Stimulated activated CD4-positive, alpha-beta T cell treated with anti-CD3 and anti-CD28 coated beads, Interleukin-4, amount 100 ng/mL, for 1 hour (primary cell): ENCODE data around the gene KRTAP2-3.

Source experiments
- DNase-seq: peaks from one replicate; pipeline ENCODE4 v3.0.0-alpha.2; 2020

KRTAP2-3 gene

DNA sequence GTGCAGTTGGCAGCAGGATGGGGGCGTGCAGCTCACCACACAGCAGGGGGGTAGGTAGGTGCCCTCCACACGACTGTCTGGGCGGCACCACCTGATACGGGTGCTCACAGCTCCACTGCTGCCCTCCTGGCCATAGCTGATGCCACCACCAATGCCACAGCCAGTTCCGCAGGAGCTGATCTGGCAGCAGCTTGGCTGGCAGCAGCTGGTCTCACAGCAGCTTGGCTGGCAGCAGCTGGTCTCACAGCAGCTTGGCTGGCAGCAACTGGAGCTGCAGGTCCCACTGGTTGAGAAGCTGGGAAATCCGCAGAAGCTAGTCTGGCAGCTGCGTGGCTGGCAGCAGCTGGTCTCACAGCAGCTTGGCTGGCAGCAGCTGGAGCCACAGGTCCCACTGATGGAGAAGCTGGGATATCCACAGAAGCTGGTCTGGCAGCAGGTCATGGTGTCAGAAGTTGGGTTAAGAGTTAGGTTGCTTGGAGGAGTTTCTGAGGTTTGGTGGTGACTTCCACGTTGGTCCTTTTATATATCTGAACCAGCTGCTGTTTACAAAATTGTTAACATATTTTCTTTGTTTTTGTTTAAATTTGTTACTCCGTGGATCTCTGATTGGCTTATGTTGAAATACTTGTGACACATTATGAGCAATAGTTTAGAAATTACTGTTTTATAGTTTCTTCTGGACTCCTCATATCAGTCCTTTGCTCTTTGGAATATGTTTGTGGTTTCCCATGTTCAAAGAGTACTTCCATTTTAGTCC is 33.0 kb downstream of the KRTAP2-3 start, which contains the start of gene KRTAP1-5:
KRTAP1-5 (minus strand) TSS at position 494 of the 757 bp plus-strand sequence; CDS start at position 441, 53 bp downstream.
- DNase-seq: no peak

DNA sequence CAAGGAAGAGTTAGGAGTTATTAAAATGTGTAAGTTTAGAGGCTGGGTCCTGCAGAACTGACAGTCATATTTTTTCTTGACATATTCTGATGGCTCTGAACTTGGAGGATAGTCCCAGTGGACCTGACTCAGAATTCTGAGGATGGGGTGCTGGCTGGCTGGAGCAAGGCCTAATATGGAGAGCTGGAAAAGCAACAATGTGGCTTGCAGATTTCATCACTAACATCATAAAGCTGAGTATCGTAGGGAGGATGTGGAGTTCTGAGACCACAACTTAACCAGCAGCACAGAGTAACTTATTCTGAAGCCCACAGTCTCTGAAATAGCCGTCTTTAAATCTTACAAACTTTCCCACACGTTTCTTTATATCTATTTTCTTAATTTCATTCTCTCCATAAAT is 35.2 kb downstream of the KRTAP2-3 start:
- no peak for DNase-seq

GRCh38 chr17:41020336-41020735 is 39.6 kb downstream of the KRTAP2-3 start:
- no peak for DNase-seq

- DNase-seq: no peak
Measured at GRCh38 chr17:41019415-41019814, 40.5 kb downstream of the KRTAP2-3 start.

DNA sequence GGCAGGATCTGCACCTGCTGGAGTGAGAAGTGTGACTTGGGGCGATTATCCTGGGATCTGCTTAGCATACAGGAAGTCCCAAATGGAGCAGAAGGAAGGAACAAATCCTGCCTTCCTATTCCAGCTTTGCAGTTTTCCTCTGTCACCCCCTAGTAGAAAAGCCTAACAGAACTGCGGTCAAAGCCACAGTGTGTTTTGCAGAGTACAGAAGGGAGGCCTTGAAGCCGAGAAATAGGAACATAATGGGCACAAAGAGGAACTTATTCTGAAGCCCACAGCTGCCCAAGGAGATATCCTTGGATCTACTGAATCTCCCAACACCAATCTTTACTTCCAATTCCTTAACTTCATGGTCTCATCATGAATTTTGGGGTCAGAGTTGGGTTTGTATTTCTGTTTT is 41.4 kb downstream of the KRTAP2-3 start:
- no peak for DNase-seq

DNA sequence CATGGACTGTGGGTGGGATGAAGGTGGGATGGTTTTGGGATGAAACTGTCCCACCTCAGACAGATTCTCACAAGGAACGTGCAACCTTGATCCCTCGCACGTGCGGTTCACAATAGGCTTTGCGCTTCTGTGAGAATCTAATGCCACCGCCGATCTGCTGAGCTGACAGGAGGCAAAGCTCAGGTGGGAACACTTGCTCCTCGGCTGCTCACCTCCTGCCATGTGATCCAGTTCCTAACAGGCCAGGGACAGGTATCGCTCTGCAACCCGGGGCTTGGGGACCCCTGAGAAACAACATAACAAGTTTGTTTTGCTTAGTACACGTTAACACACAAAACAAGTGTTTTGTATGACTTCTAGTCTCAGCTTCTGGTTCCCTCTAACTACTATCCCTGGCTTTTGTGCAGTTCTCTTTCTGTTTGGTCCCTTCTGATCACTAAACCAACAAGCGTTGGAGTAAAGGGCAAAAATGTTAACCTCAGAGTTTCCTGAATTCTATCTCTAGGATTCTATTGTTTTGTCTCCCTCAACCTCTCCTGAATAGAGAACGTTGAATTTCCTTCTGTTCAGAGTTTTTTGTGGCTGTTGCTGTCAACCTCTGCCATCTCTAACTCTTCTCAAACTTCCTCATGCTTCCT is 43.2 kb downstream of the KRTAP2-3 start:
- DNase-seq: no peak

- DNase-seq: no peak
Measured at GRCh38 chr17:41015454-41015853, 44.5 kb downstream of the KRTAP2-3 start.

- DNase-seq: no peak
Measured at GRCh38 chr17:41013606-41014005, 46.3 kb downstream of the KRTAP2-3 start.

DNA sequence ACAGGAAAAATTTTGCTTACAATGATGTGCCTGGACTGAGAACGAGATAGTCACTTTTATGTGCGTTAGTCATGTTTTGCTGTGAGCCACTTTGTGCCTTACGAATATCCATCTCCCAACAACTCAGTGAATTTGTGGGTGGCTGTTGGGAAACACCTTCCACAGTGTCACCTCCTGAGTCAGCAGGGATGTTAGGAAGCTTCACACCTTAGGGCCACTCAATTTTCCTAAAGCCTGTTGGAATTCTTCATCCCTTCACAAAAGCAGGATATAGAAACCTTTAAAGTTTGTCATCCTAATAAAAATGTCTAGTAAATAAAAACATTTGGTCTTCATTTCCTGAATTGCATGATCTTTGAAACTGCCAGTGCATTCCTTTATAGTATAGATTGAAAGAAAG is 46.7 kb downstream of the KRTAP2-3 start:
- DNase-seq: no peak

DNA sequence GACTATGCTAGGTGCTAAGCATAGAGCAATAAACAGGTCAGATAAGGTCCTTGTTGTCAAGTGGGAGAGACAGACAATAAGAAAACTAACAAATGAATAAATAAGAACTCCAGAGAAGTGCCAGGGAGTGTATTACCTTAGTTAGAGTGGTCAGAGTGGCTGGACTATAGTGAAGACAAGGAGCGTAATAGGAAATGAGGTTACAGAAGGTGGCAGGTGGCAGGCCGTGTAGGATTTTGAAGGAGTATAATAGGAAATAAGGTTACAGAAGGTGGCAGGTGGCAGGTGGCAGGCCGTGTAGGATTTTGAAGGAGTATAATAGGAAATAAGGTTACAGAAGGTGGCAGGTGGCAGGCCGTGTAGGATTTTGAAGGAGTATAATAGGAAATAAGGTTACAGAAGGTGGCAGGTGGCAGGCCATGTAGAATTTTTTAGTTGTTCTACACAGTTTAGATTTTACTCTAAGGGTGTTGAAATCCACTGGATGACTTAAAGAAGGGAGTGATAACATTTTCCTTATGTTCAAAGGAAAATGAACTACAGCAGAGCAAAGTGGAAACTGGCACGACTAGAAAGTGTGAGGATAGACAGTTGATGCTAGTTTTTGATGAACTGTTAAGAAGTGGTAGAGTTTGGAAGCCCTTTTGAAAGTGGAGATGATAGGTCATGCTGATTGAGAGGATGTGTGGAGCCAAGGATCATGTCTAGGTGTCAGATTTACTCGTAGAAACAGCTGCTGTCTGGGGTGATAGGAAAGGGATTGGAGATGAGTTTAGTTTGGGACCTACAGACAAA is 47.4 kb downstream of the KRTAP2-3 start:
- no peak for DNase-seq

- DNase-seq: no peak
Measured at GRCh38 chr17:41010441-41010840, 49.5 kb downstream of the KRTAP2-3 start.

DNA sequence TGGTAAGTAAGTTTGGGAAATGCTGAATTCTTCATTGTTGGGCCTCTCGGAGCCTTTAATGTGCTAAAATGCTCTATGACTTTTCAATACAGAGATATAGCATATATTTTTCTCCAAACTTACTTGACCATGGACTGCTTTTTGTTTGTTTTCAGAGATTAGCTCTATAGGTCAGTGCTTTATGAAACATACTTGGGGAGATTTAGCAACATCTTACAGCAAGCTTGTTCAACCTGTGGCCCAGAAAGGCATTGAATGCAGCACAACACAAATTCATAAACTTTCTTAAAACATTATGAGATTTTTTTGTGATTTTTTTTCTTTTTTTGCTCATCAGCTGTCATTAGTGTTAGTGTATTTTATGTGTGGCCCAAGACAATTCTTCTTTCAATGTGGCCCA is 50.0 kb downstream of the KRTAP2-3 start:
- DNase-seq: no peak

- no peak for DNase-seq
Measured at GRCh38 chr17:41009301-41009760, 50.6 kb downstream of the KRTAP2-3 start.
